GM12872 (cell line): Measurements from ENCODE around the gene LMO2.

Experiments
- TF ChIP-seq, protein P1 (sequence below): IDR thresholded peaks from 3 replicates; pipeline ENCODE4 v1.5.1; 2011; ENCODE audit warnings: low read depth, mild to moderate bottlenecking, low read length, moderate library complexity; ENCODE audit not compliant: insufficient read depth

The LMO2 gene

DNA sequence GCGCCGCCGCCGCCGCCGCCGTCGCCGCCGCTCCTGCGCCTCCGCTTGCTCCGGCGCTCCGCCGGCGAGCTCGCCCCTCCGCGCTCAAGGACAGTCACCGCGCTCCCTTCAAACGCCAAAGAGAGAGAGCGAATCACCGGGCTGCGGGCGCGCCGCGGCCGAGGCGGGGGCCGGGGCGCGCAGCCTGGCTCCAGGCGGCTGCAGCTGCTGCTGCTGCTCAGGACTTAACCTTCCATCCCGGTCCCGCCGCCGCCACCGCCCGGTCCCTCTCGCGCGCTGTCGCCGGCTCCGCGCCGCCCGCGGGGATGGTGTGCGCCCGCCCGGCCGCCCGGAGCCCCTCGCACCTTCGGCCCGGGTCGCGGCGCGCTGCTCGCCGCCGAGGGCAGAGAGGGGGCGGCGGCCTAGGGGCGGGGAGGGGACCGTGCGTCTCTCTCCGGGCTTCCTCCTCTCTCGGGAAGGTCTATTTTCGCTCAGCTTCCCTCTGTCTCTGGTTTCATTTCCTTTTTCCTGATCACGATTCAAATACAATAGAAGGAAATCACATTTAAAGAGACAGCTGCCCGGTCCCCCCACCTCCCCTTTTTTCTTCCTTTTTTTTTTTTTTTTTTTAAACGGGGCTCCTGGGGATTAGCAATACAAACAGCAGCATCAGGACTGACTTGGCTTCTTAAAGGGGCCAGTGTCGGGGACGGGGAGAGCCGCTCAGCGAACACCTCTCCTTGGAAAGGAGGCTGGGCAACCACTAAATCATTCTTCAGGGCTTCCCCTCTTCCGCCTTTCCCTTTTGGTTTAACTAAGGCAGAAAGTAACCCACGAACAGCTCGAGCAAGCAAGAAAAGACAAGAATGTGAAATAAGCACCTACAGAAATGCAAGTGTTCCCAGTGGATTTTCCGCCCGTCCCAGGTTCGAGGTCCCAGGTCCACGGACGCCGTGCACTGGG is 22.1 kb downstream of the LMO2 start:
- TF ChIP-seq, protein P1, sequence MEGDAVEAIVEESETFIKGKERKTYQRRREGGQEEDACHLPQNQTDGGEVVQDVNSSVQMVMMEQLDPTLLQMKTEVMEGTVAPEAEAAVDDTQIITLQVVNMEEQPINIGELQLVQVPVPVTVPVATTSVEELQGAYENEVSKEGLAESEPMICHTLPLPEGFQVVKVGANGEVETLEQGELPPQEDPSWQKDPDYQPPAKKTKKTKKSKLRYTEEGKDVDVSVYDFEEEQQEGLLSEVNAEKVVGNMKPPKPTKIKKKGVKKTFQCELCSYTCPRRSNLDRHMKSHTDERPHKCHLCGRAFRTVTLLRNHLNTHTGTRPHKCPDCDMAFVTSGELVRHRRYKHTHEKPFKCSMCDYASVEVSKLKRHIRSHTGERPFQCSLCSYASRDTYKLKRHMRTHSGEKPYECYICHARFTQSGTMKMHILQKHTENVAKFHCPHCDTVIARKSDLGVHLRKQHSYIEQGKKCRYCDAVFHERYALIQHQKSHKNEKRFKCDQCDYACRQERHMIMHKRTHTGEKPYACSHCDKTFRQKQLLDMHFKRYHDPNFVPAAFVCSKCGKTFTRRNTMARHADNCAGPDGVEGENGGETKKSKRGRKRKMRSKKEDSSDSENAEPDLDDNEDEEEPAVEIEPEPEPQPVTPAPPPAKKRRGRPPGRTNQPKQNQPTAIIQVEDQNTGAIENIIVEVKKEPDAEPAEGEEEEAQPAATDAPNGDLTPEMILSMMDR = no peak

DNA sequence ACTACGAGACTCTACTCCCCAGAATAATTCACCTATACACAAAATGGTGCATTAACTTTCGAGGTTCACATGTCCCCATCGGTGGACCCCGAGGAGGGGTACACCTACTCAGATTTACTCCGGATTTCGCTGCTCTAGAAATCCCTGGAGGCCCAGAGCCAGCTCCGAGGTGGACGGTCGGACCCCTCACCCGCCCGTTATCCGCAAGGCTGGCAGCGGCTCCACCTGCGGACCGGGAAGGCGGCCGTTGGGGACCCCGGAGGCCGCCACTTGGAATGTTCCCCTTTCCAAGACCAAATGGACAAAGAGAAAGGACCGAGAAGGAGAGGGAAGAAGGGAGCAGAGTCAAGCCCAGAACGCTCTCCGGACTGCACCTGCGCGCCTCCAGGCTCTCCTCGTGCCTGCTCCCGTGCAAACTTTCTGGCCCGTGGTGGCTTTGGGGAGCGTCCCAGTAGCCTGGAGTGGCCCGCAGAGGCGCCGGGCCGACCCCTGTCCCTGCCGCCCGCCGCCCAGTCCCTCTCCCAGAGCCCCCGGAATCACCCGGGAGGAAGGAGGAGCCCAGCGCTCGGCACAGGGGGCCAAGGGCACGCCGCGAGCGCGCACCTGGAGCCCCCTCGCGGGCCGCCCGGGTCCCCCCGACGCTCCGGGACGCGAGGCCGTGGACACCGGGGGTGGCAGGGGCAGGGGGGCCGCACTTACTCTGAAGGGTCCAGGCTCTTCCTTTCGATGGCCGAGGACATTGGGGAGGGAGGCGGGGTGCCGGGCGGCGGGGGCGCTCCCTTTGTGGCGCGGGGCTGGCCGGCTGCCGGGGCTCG is 23.0 kb downstream of the LMO2 start:
- TF ChIP-seq, protein P1 = no peak

DNA sequence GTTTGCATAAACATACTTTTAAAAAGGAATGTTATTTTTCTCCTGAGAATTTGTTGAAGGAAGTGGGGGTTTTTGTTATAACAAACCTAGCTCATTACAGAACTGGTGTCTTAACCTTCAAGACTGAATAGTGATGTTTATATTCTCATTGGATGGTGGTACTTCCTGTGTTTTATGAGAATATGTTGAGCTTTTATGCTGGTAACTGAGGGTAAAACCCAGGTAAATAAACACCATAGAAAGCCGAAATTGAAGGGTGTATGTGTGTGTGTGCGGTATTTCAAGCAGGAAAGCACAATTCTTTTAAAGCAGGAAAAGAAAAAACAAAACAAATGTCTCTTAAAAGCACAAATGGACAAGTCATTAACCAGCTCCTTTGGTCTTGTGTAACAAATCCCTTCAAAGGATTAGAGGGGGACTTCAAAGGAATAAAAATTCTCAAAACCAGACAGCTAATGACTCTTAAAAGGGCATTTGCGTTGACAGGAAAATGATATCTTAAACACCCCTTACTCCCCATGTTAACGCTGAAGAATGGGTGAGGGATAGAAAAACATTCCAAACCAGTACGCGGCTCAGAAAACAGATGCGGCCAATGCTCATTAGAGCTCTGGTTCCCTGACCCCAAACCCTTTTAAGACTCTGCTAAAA is 23.8 kb downstream of the LMO2 start:
- TF ChIP-seq, protein P1 = no peak

DNA sequence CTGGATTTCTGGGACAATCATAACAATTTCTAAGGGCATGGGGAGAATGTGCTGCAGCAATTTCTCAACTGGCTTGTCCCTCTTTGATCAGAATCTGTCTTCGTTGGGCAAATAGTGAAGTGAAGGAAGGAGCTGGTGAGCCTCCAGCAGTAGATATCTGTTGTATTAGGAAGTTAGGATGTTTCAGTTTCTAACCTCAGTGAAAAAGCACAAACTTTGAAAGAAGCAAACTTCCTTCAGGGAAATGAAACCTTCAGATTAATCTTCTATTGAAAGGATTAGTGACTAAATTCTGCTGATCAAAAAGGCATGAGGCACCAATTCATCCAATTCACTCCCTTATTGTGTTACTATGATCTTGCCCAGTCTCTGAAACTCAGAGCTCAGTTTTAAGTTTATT is 24.3 kb downstream of the LMO2 start:
- TF ChIP-seq, protein P1 = no peak

DNA sequence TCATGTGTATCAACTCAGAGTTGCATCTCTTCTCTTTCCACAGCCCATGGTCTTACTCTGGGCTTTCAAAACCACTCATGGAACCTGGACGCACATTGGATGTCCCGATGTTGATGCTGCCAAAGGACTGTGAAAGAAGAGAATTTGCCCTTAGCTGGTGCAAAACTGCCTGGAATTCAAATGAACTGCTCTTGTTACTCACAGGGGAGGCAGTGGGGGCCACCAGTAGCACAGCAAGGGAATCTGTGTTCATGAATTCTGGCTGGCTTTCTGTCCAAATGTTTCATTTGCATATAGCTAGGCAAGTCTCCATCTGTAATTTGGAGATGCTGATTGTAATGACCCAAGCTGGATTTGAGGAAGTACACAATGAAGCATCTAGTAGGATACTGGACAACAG is 24.9 kb downstream of the LMO2 start:
- TF ChIP-seq, protein P1 = no peak

DNA sequence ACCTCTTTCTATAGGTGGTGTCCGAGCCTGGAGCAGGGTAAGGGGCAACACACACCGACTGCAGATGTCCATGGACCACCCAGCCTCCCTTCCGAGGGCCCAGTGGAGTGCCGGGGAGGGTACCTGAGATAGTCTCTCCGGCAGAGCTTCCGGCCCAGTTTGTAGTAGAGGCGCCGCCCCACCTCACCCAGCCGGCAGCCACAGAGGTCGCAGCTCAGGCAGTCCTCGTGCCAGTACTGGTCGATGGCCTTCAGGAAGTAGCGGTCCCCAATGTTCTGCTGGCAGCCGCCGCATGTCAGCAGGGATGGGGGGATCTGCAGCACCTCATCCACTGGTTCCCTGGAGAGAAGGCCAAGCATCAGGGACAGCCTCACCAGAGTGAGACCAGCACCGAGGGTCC is 27.4 kb downstream of the LMO2 start:
- TF ChIP-seq, protein P1 = no peak

DNA sequence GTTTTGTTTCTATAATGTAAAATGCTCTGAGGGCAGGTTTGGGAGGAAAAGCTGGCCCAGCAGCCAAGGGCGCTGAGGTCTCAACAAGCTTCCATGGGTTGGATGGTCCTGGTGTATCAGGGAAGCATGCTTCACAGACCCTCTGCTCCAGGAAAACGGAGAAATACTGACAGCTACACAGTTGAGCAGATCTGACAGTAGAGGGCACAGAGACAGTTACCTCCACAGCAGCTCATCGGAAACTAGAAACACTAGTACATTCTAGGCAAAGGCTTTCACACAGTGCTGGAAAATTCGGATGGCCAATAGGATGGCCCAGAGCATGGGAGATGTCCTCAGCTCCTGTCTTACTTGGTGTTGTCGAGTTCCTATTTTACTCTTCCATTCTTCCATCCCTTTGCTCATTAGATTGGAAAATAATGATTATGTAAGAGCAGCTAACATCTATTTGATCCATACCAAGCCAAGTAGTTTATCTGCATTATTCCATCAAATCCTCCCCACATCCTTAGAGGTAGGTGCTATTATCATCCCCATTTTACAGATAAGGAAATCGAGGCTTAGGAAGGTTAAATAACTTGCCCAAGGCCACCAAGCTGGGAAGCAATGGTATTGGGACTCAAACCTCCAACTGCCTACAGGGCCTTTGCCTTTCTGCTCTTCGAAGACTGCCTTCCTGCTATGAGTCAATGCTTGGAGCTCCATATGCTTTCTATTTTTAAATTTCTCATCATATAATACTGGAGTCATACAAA is 28.3 kb downstream of the LMO2 start:
- TF ChIP-seq, protein P1 = no peak
